ENCODE measurements around the gene USP32. TPM values are rescaled to one million over a fixed set of nuclear protein-coding genes. Genes with fewer than 3 reads are reported as not detected.
A peak's percentile ranks its signal among the peaks of the same experiment; 100 is the strongest.

USP32 gene
- total and polyA plus RNA-seq, 7 experiments from 2014 or later = 6.6 to 58.1 (median 35.2) TPM

DNA sequence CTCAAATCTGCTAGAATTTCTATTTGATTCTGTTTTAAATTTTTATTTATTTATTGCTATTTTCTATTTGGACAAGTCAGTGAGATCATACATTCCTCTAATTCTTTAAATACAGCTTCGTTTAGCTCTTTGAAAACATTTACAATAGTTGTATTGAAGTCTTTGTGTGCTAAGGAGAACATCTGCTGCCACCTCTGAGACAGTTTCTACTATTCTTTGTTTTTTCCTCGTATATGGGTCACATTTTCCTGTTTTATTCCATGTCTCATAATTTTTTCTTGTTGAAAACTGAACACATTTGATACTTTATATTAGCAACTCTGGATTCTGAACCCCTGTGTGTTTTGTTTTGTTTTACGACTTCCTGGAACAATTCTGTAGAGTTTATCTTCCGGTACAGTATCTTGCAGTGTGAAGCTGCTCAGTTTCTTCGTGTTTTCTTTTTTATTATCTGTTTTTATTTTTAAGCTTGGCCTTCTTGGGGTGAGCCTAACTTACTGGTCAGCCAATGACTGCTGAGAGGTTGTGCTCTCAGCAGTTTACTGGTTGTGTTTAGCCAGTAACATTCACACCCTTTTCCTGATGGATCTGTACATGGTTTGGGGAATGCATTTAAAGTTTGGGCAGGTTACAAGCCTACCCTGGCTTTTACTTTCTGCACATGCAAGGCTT, 143.2 kb downstream of the USP32 start:
- H3K27me3 Mint-ChIP-seq = no peaks in the 10 kb centered on the region
- Histone ChIP-seq H3K4me3 (ENCODE audit: low read length) (no peak overlapping the region), H3K27ac (ENCODE audit: low read depth, low read length) (no peak overlapping the region), H3K4me1 (ENCODE audit: control insufficient read depth in 2 of 2, insufficient read depth in 2 of 2, low read length in 2 of 2) (no peaks in the 10 kb centered on the region), H3K27me3 (ENCODE audit: control insufficient read depth in 2 of 2, insufficient read depth in 2 of 2, low read length in 2 of 2) (no peaks in the 10 kb centered on the region), H3K36me3 (ENCODE audit: control insufficient read depth in 2 of 3, insufficient read depth in 3 of 3, low read length in 3 of 3) (peaks cover 0 to 7% (median 0%) of the 10 kb centered on the region in 3 experiments), H3K9me3 (ENCODE audit: control insufficient read depth in 2 of 3, low read length in 3 of 3) (no peaks in the 10 kb centered on the region)
- ChIA-PET POLR2A (no interaction called here), CTCF (no interaction called here)
- no peak overlapping the region for H3K4me3 Mint-ChIP-seq
- DNase-seq = no peak
- H3K36me3 Mint-ChIP-seq = peaks cover 7 to 50% (median 36%) of the 10 kb centered on the region in 5 donors
- H3K9me3 Mint-ChIP-seq = peaks cover 0 to 8% (median 0%) of the 10 kb centered on the region in 11 donors
- intact Hi-C loops (cut with micrococcal nuclease) = no loop called here
- H3K4me1 Mint-ChIP-seq = no peaks in the 10 kb centered on the region
- peak overlapping the region in 1 of 9 donors; percentile 55 for H3K27ac Mint-ChIP-seq
- no peak for ATAC-seq

DNA sequence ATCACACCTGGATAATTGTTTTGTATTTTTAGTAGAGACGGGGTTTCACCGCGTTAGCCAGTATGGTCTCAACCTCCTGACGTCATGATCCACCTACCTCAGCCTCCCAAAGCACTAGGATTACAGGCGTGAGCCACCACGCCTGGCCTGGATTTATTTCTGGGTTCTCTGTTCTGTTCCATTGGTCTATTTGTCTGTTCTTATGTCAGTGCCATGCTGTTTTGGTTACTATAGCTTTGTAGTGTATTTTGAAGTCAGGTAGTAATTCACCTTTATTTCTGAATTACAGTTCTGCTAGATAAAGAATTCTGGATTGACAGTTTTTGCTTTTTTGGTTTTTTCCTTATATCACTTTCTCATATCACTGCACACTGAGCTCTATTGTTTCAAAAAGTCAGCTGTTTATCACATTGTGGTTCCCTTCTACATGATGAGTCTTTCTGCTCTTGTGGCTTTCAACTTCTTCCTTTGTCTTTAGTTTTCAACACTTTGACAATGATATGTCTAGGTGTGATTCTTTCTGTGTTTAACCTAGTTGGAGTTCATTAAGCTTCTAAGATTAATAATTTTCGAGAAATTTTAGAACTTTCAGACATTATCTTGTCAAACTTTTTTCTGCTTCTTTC, 144.0 kb downstream of the USP32 start:
- DNase-seq (no peak), ATAC-seq (no peak)
- Histone ChIP-seq H3K27ac (ENCODE audit: low read depth, low read length) (no peak overlapping the region), H3K36me3 (ENCODE audit: control insufficient read depth in 2 of 3, insufficient read depth in 3 of 3, low read length in 3 of 3) (peaks cover 0 to 7% (median 0%) of the 10 kb centered on the region in 3 experiments), H3K27me3 (ENCODE audit: control insufficient read depth in 2 of 2, insufficient read depth in 2 of 2, low read length in 2 of 2) (no peaks in the 10 kb centered on the region), H3K4me1 (ENCODE audit: control insufficient read depth in 2 of 2, insufficient read depth in 2 of 2, low read length in 2 of 2) (no peaks in the 10 kb centered on the region), H3K4me3 (ENCODE audit: low read length) (no peak overlapping the region), H3K9me3 (ENCODE audit: control insufficient read depth in 2 of 3, low read length in 3 of 3) (no peaks in the 10 kb centered on the region)
- intact Hi-C loops (cut with micrococcal nuclease) = no loop called here
- no peak overlapping the region for H3K4me3 Mint-ChIP-seq
- CTCF ChIA-PET = interaction anchor here (0.6 kb wide), 1 partner anchor 158 kb away, joined by 3 read pairs; no protein-coding TSS in a partner anchor
- no peaks in the 10 kb centered on the region for H3K27me3 Mint-ChIP-seq
- POLR2A ChIA-PET = no interaction called here
- peak overlapping the region in 1 of 9 donors; percentile 70 for H3K27ac Mint-ChIP-seq
- H3K36me3 Mint-ChIP-seq = peaks cover 7 to 56% (median 36%) of the 10 kb centered on the region in 5 donors
- no peaks in the 10 kb centered on the region for H3K4me1 Mint-ChIP-seq
- H3K9me3 Mint-ChIP-seq = peaks cover 0 to 8% (median 0%) of the 10 kb centered on the region in 11 donors

DNA sequence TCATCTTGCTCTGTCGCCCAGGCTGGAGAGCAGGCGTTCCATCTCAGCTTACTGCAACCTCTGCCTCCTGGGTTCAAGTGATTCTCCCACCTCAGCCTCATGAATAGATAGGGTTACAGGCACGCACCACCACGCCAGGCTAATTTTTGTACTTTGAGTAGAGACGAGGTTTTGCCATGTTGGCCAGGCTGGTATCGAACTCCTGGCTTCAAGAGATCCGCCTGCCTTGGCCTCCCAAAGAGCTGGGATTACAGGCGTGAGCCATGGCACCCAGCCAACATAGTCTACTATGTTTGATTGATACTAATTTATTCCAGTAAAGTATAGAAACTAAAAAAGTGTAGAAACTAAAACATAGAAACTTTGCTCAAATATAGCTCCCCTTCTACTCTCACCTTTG, 147.3 kb downstream of the USP32 start:
- Mint-ChIP-seq H3K4me1 (no peaks in the 10 kb centered on the region), H3K9me3 (peaks cover 0 to 15% (median 5%) of the 10 kb centered on the region in 11 donors), H3K27me3 (no peaks in the 10 kb centered on the region), H3K36me3 (peaks cover 7 to 65% (median 37%) of the 10 kb centered on the region in 5 donors), H3K4me3 (no peak overlapping the region), H3K27ac (no peak overlapping the region)
- no peak overlapping the region for H3K27ac ChIP-seq (ENCODE audit: low read depth, low read length)
- no peaks in the 10 kb centered on the region for H3K9me3 ChIP-seq (ENCODE audit: control insufficient read depth in 2 of 3, low read length in 3 of 3)
- CTCF ChIA-PET = no interaction called here
- POLR2A ChIA-PET = no interaction called here
- no peak for DNase-seq
- intact Hi-C loops (cut with micrococcal nuclease) = no loop called here
- H3K27me3 ChIP-seq (ENCODE audit: control insufficient read depth in 2 of 2, insufficient read depth in 2 of 2, low read length in 2 of 2) = no peaks in the 10 kb centered on the region
- peaks cover 0 to 11% (median 0%) of the 10 kb centered on the region in 3 experiments for H3K36me3 ChIP-seq (ENCODE audit: control insufficient read depth in 2 of 3, insufficient read depth in 3 of 3, low read length in 3 of 3)
- no peak for ATAC-seq
- no peaks in the 10 kb centered on the region for H3K4me1 ChIP-seq (ENCODE audit: control insufficient read depth in 2 of 2, insufficient read depth in 2 of 2, low read length in 2 of 2)
- H3K4me3 ChIP-seq (ENCODE audit: low read length) = no peak overlapping the region

DNA sequence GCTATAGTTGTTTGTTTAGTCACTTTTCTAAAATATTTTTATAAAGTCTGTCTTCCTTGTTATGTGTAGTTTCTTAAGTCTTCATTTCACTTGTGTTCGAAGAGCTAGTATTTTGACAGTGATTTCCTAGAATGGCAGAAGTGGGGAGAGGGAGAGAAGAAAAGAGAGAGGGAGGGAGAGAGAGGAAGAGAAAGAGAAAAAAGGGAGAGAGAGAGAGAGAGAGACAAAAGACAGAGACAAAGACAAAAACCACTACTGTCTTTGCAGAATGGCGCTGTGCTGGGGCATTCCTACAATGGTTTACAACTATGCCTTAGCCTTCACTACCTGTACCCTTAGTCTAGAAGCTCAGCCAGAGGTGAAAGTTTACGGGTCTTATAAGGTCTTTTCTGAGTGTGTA, 151.6 kb downstream of the USP32 start:
- H3K27me3 ChIP-seq (ENCODE audit: control insufficient read depth in 2 of 2, insufficient read depth in 2 of 2, low read length in 2 of 2) = no peaks in the 10 kb centered on the region
- POLR2A ChIA-PET = no interaction called here
- no peak overlapping the region for H3K27ac ChIP-seq (ENCODE audit: low read depth, low read length)
- DNase-seq = no peak
- Mint-ChIP-seq H3K4me3 (no peak overlapping the region), H3K27me3 (no peaks in the 10 kb centered on the region), H3K9me3 (peaks cover 0 to 15% (median 5%) of the 10 kb centered on the region in 11 donors), H3K36me3 (peaks cover 5 to 47% (median 20%) of the 10 kb centered on the region in 5 donors), H3K27ac (peak overlapping the region in 1 of 9 donors; percentile 28), H3K4me1 (no peaks in the 10 kb centered on the region)
- CTCF ChIA-PET = no interaction called here
- no peaks in the 10 kb centered on the region for H3K9me3 ChIP-seq (ENCODE audit: control insufficient read depth in 2 of 3, low read length in 3 of 3)
- no peak for ATAC-seq
- no peak overlapping the region for H3K4me3 ChIP-seq (ENCODE audit: low read length)
- H3K4me1 ChIP-seq (ENCODE audit: control insufficient read depth in 2 of 2, insufficient read depth in 2 of 2, low read length in 2 of 2) = no peaks in the 10 kb centered on the region
- intact Hi-C loops (cut with micrococcal nuclease) = no loop called here
- peaks cover 0 to 12% (median 5%) of the 10 kb centered on the region in 3 experiments for H3K36me3 ChIP-seq (ENCODE audit: control insufficient read depth in 2 of 3, insufficient read depth in 3 of 3, low read length in 3 of 3)

DNA sequence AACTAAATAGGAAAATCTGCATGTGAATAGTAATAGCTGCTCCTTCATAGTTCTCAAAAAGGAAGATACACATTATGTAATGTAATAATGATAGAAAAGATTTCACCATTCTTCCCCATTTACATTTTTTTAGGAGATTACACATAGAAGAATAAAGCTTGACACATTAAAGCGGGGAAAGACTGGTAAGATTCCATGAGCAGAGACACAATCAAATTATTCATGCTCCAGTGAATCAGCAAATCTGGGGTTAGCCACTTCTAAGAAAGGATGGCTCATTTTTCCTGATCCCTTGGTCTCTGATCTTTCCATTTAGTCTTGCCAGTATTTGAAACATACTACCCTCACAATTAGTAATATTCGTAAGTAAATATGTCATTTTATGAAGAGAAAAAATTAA, 160.2 kb downstream of the USP32 start:
- intact Hi-C loops (cut with micrococcal nuclease) = loop anchor here (1.0 to 5.0 kb wide), 3 partner anchors 191 to 206 kb away; partner anchors contain the start of gene CHCT1 (in 1 of the 2)
- H3K27ac Mint-ChIP-seq = no peak overlapping the region
- POLR2A ChIA-PET = interaction anchor here (0.7 kb wide), 1 partner anchor 1539 kb away, joined by 4 read pairs; no protein-coding TSS in a partner anchor

DNA sequence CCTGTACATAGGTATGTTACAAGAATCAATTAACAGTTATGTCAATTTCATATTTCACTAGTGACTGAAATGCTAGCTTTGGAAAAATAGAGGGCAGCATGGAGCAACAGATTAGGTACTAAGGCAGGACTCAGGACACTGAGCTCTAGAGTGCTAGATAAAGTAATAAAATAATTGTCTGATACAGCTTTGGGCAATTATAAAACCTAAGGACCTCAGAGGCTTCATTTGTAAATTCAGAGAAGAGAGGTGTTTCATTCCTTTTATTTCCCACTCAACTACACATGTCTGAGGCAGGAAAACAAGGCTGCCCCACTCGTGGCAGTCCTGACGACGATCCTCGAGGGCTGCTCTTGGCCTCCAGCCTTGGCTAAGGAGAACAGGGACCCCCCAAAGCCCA, 160.7 kb downstream of the USP32 start:
- peaks cover 0 to 2% (median 0%) of the 10 kb centered on the region in 11 donors for H3K9me3 Mint-ChIP-seq
- Histone ChIP-seq H3K9me3 (ENCODE audit: control insufficient read depth in 2 of 3, low read length in 3 of 3) (no peaks in the 10 kb centered on the region), H3K4me1 (ENCODE audit: control insufficient read depth in 2 of 2, insufficient read depth in 2 of 2, low read length in 2 of 2) (no peaks in the 10 kb centered on the region), H3K36me3 (ENCODE audit: control insufficient read depth in 2 of 3, insufficient read depth in 3 of 3, low read length in 3 of 3) (peaks cover 0 to 8% (median 7%) of the 10 kb centered on the region in 3 experiments), H3K27ac (ENCODE audit: low read depth, low read length) (no peak overlapping the region), H3K27me3 (ENCODE audit: control insufficient read depth in 2 of 2, insufficient read depth in 2 of 2, low read length in 2 of 2) (no peaks in the 10 kb centered on the region), H3K4me3 (ENCODE audit: low read length) (no peak overlapping the region)
- POLR2A ChIA-PET = no interaction called here
- ATAC-seq (no peak), DNase-seq (no peak)
- H3K27me3 Mint-ChIP-seq = no peaks in the 10 kb centered on the region
- H3K36me3 Mint-ChIP-seq = peaks cover 5 to 14% (median 9%) of the 10 kb centered on the region in 5 donors
- intact Hi-C loops (cut with micrococcal nuclease) = loop anchor here (1.0 to 5.0 kb wide), 3 partner anchors 191 to 206 kb away; partner anchors contain the start of gene CHCT1 (in 1 of the 2)
- H3K27ac Mint-ChIP-seq = no peak overlapping the region
- no peaks in the 10 kb centered on the region for H3K4me1 Mint-ChIP-seq
- CTCF ChIA-PET = no interaction called here
- no peak overlapping the region for H3K4me3 Mint-ChIP-seq

More for the DNA sequence above, 160.2 kb downstream of the USP32 start:
- Histone ChIP-seq H3K4me1 (ENCODE audit: control insufficient read depth in 2 of 2, insufficient read depth in 2 of 2, low read length in 2 of 2) (no peaks in the 10 kb centered on the region), H3K27ac (ENCODE audit: low read depth, low read length) (no peak overlapping the region), H3K27me3 (ENCODE audit: control insufficient read depth in 2 of 2, insufficient read depth in 2 of 2, low read length in 2 of 2) (no peaks in the 10 kb centered on the region), H3K4me3 (ENCODE audit: low read length) (no peak overlapping the region), H3K36me3 (ENCODE audit: control insufficient read depth in 2 of 3, insufficient read depth in 3 of 3, low read length in 3 of 3) (peaks cover 0 to 8% (median 7%) of the 10 kb centered on the region in 3 experiments), H3K9me3 (ENCODE audit: control insufficient read depth in 2 of 3, low read length in 3 of 3) (no peaks in the 10 kb centered on the region)
- no peak for DNase-seq
- CTCF ChIA-PET = no interaction called here
- Mint-ChIP-seq H3K9me3 (peaks cover 0 to 2% (median 0%) of the 10 kb centered on the region in 11 donors), H3K4me1 (no peaks in the 10 kb centered on the region), H3K27me3 (no peaks in the 10 kb centered on the region), H3K4me3 (no peak overlapping the region), H3K36me3 (peaks cover 5 to 14% (median 8%) of the 10 kb centered on the region in 5 donors)
- ATAC-seq = no peak
